ENCODE measurements around the gene CAPN7.

Gene CAPN7

DNA sequence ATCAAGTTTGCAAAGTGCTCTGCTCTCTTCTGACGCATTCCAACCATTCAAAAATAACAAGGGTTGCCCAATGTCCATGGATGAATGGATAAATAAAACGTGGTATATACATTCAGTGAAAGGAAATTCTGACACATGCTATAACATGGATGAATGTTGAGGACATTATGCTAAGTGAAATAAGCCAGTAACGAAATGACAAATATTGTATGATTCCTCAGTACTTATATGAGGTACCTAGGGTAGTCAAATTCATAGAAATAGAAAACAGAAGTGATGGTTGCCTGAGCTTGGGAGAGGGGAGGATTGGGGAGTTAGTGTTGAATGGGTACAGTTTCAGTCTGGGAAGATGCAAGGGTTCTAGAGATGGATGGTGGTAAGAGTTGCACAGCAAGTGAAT lies 92.5 kb downstream of the CAPN7 start:
- H3K27ac ChIP-seq (replicated peaks; ENCODE audit: low read length) = no peak overlapping the region
- no peak overlapping the region for H2AFZ ChIP-seq (ENCODE audit: low read length)
- H3K79me1 ChIP-seq (ENCODE audit: low read depth, low read length) = no peaks in the 10 kb centered on the region
- no peaks in the 10 kb centered on the region for H3K4me1 ChIP-seq (ENCODE audit: control insufficient read depth in 2 of 2, insufficient read depth in 1 of 2, low read depth in 1 of 2, low read length in 2 of 2)
- H3K9me3 ChIP-seq (replicated peaks in 1 of 2; ENCODE audit: control insufficient read depth in 2 of 2, insufficient read depth in 1 of 2, low read depth in 1 of 2, low read length in 2 of 2) = no peaks in the 10 kb centered on the region
- no peak overlapping the region for H3K18ac ChIP-seq (ENCODE audit: low read length)
- H4K91ac ChIP-seq (ENCODE audit: low read depth, low read length, poor library complexity) = no peak overlapping the region
- H3K27me3 ChIP-seq (ENCODE audit: control insufficient read depth in 3 of 3, insufficient read depth in 3 of 3, low read depth in 1 of 3, low read length in 3 of 3) = no peaks in the 10 kb centered on the region
- no peak overlapping the region for H3K9ac ChIP-seq (ENCODE audit: low read depth, low read length, poor library complexity)
- H3K4ac ChIP-seq (ENCODE audit: low read length) = no peak overlapping the region
- H2BK120ac ChIP-seq (ENCODE audit: low read depth, low read length) = no peak overlapping the region
- H3K36me3 ChIP-seq (replicated peaks in 1 of 2; ENCODE audit: control insufficient read depth in 2 of 2, insufficient read depth in 2 of 2, low read length in 2 of 2) = no peaks in the 10 kb centered on the region
- DNase-seq (ENCODE audit: low spot score) = no peak
- H3K23ac ChIP-seq (ENCODE audit: low read depth, low read length, poor library complexity) = no peak overlapping the region
- H3K14ac ChIP-seq (ENCODE audit: low read length) = no peak overlapping the region
- WGBS, 2 donors (ENCODE audit: extremely low coverage in 2 of 2, insufficient read length in 2 of 2, insufficient replicate concordance in 1 of 2) = no CpG with 5 or more reads among the region's 3 CpGs
- H2AK5ac ChIP-seq (ENCODE audit: low read depth, low read length) = no peak overlapping the region
- no peak overlapping the region for H2BK5ac ChIP-seq (ENCODE audit: low read length)
- no peak overlapping the region for H4K8ac ChIP-seq (ENCODE audit: low read depth, low read length)
- H3K4me3 ChIP-seq (ENCODE audit: low read length in 2 of 2) = no peak overlapping the region
- no peak overlapping the region for H3K4me2 ChIP-seq (ENCODE audit: insufficient read depth, low read length, poor library complexity, severe bottlenecking)
- no peak overlapping the region for H2BK15ac ChIP-seq (ENCODE audit: low read length)
- H2BK12ac ChIP-seq (ENCODE audit: low read length) = no peak overlapping the region

DNA sequence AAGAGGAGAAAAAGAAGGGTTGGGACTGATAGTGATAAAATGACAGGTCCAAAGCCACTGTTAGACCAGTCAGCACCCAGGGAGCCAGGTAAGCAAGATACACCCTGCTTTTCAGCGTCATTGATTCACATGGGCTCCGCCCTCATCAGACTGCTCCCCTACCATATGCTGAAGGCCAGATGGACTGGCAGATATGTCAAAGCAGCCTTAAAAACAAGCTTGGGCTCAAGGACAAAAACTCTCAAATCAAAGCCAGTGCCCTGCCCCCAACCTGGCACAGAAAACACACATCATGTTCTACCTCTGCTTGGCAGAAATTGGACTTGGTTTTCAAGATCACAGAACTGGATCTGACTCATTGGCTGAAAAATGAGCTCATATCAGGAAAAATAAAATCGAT lies 93.0 kb downstream of the CAPN7 start:
- Histone ChIP-seq H2BK120ac (ENCODE audit: low read depth, low read length) (no peak overlapping the region), H3K4me1 (ENCODE audit: control insufficient read depth in 2 of 2, insufficient read depth in 1 of 2, low read depth in 1 of 2, low read length in 2 of 2) (no peaks in the 10 kb centered on the region)

DNA sequence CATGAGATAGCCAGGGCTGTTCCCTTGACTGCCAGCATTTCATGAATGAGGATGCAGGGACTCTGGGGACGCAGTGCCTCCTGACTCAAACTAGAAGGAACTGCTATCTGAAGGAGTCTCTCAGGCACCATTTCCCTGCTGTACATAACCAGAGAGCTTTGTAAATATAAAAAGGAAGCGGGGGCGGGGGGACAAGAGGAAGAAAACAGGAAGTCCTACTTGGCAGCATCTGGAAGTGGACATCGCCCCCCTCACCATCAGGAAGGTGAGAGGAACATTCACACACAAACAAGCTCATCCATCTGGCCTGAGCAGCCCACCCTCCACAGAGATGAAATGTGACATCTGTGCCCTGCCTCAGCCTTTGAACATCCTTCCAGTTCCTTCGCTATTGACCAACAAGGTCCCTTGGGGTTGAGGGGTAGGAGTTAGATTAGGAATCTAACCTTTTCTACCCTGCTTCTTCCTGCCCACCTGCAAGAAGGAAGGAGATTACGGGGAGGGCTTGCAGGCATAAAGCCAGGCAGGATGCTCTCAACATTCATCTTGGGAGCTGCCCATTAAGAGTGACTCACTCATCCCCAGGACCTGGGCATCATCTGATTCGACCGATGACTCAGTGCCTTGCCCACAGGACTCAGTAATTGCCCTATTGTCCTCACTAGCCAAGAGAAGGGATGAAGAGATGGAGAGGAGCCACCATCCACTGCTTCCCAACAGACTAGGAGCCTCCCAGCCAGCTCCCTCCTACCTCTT lies 94.5 kb downstream of the CAPN7 start:
- no peak overlapping the region for H3K27ac ChIP-seq (replicated peaks; ENCODE audit: low read length)
- no peaks in the 10 kb centered on the region for H3K36me3 ChIP-seq (replicated peaks in 1 of 2; ENCODE audit: control insufficient read depth in 2 of 2, insufficient read depth in 2 of 2, low read length in 2 of 2)
- peaks cover 0 to 2% of the 10 kb centered on the region in 2 donors for H3K4me1 ChIP-seq (ENCODE audit: control insufficient read depth in 2 of 2, insufficient read depth in 1 of 2, low read depth in 1 of 2, low read length in 2 of 2)
- no peak overlapping the region for H3K9ac ChIP-seq (ENCODE audit: low read depth, low read length, poor library complexity)
- no peak overlapping the region for H3K4me3 ChIP-seq (ENCODE audit: low read length in 2 of 2)
- H4K8ac ChIP-seq (ENCODE audit: low read depth, low read length) = no peak overlapping the region
- H2BK12ac ChIP-seq (ENCODE audit: low read length) = no peak overlapping the region
- WGBS, 2 donors (ENCODE audit: extremely low coverage in 2 of 2, insufficient read length in 2 of 2, insufficient replicate concordance in 1 of 2) = no CpG with 5 or more reads among the region's 8 CpGs
- no peaks in the 10 kb centered on the region for H3K79me1 ChIP-seq (ENCODE audit: low read depth, low read length)
- H2BK5ac ChIP-seq (ENCODE audit: low read length) = no peak overlapping the region
- H2AFZ ChIP-seq (ENCODE audit: low read length) = no peak overlapping the region
- H3K4ac ChIP-seq (ENCODE audit: low read length) = no peak overlapping the region
- H2AK5ac ChIP-seq (ENCODE audit: low read depth, low read length) = no peak overlapping the region
- no peaks in the 10 kb centered on the region for H3K9me3 ChIP-seq (replicated peaks in 1 of 2; ENCODE audit: control insufficient read depth in 2 of 2, insufficient read depth in 1 of 2, low read depth in 1 of 2, low read length in 2 of 2)
- H3K23ac ChIP-seq (ENCODE audit: low read depth, low read length, poor library complexity) = no peak overlapping the region
- H2BK120ac ChIP-seq (ENCODE audit: low read depth, low read length) = no peak overlapping the region
- DNase-seq (ENCODE audit: low spot score) = no peak
- H2BK15ac ChIP-seq (ENCODE audit: low read length) = no peak overlapping the region
- no peak overlapping the region for H3K14ac ChIP-seq (ENCODE audit: low read length)
- no peak overlapping the region for H3K18ac ChIP-seq (ENCODE audit: low read length)
- no peaks in the 10 kb centered on the region for H3K27me3 ChIP-seq (ENCODE audit: control insufficient read depth in 3 of 3, insufficient read depth in 3 of 3, low read depth in 1 of 3, low read length in 3 of 3)
- no peak overlapping the region for H3K4me2 ChIP-seq (ENCODE audit: insufficient read depth, low read length, poor library complexity, severe bottlenecking)
- H4K91ac ChIP-seq (ENCODE audit: low read depth, low read length, poor library complexity) = no peak overlapping the region

More for the DNA sequence above, 93.0 kb downstream of the CAPN7 start:
- H3K18ac ChIP-seq (ENCODE audit: low read length) = no peak overlapping the region
- H3K27me3 ChIP-seq (ENCODE audit: control insufficient read depth in 3 of 3, insufficient read depth in 3 of 3, low read depth in 1 of 3, low read length in 3 of 3) = no peaks in the 10 kb centered on the region
- H3K36me3 ChIP-seq (replicated peaks in 1 of 2; ENCODE audit: control insufficient read depth in 2 of 2, insufficient read depth in 2 of 2, low read length in 2 of 2) = no peaks in the 10 kb centered on the region
- no peaks in the 10 kb centered on the region for H3K9me3 ChIP-seq (replicated peaks in 1 of 2; ENCODE audit: control insufficient read depth in 2 of 2, insufficient read depth in 1 of 2, low read depth in 1 of 2, low read length in 2 of 2)
- no peak overlapping the region for H3K4me3 ChIP-seq (ENCODE audit: low read length in 2 of 2)
- H2BK5ac ChIP-seq (ENCODE audit: low read length) = no peak overlapping the region
- no peak overlapping the region for H2BK12ac ChIP-seq (ENCODE audit: low read length)
- H3K79me1 ChIP-seq (ENCODE audit: low read depth, low read length) = no peaks in the 10 kb centered on the region
- H4K8ac ChIP-seq (ENCODE audit: low read depth, low read length) = no peak overlapping the region
- no peak overlapping the region for H2BK15ac ChIP-seq (ENCODE audit: low read length)
- no peak overlapping the region for H4K91ac ChIP-seq (ENCODE audit: low read depth, low read length, poor library complexity)
- WGBS, 2 donors (ENCODE audit: extremely low coverage in 2 of 2, insufficient read length in 2 of 2, insufficient replicate concordance in 1 of 2) = no CpG with 5 or more reads among the region's 3 CpGs
- no peak for DNase-seq (ENCODE audit: low spot score)
- no peak overlapping the region for H3K27ac ChIP-seq (replicated peaks; ENCODE audit: low read length)
- H3K14ac ChIP-seq (ENCODE audit: low read length) = no peak overlapping the region
- no peak overlapping the region for H3K4me2 ChIP-seq (ENCODE audit: insufficient read depth, low read length, poor library complexity, severe bottlenecking)
- no peak overlapping the region for H2AFZ ChIP-seq (ENCODE audit: low read length)
- H3K4ac ChIP-seq (ENCODE audit: low read length) = no peak overlapping the region
- H2AK5ac ChIP-seq (ENCODE audit: low read depth, low read length) = no peak overlapping the region
- no peak overlapping the region for H3K9ac ChIP-seq (ENCODE audit: low read depth, low read length, poor library complexity)
- no peak overlapping the region for H3K23ac ChIP-seq (ENCODE audit: low read depth, low read length, poor library complexity)

DNA sequence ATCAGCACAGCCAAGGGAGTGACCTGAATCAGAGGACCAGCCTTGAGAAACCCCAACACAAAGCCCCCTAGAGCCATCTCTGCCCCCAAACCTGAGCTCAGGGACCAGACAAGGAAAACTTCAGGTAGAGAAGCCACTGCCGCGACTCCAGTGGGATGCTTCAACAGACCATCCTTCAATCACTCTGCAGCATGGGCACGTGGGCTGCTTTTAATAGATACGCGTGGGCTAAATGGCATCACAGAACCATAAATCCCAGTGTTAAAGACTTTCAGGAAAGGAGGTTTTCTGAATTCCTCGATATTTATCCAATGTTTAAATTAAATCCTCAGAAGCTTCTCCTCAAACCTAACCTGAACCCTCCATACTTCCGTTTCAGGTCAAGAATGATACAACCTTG lies 95.7 kb downstream of the CAPN7 start:
- no peak overlapping the region for H2AFZ ChIP-seq (ENCODE audit: low read length)

More for the DNA sequence above, 95.7 kb downstream of the CAPN7 start:
- Histone ChIP-seq H3K79me1 (ENCODE audit: low read depth, low read length) (no peaks in the 10 kb centered on the region), H3K9ac (ENCODE audit: low read depth, low read length, poor library complexity) (no peak overlapping the region), H3K36me3 (replicated peaks in 1 of 2; ENCODE audit: control insufficient read depth in 2 of 2, insufficient read depth in 2 of 2, low read length in 2 of 2) (no peaks in the 10 kb centered on the region), H3K4me2 (ENCODE audit: insufficient read depth, low read length, poor library complexity, severe bottlenecking) (no peak overlapping the region), H2BK5ac (ENCODE audit: low read length) (no peak overlapping the region), H3K9me3 (replicated peaks in 1 of 2; ENCODE audit: control insufficient read depth in 2 of 2, insufficient read depth in 1 of 2, low read depth in 1 of 2, low read length in 2 of 2) (no peaks in the 10 kb centered on the region), H2BK12ac (ENCODE audit: low read length) (no peak overlapping the region), H4K8ac (ENCODE audit: low read depth, low read length) (no peak overlapping the region), H3K4me1 (ENCODE audit: control insufficient read depth in 2 of 2, insufficient read depth in 1 of 2, low read depth in 1 of 2, low read length in 2 of 2) (peaks cover 0 to 4% of the 10 kb centered on the region in 2 donors), H3K4ac (ENCODE audit: low read length) (no peak overlapping the region), H4K91ac (ENCODE audit: low read depth, low read length, poor library complexity) (no peak overlapping the region), H3K14ac (ENCODE audit: low read length) (no peak overlapping the region), H3K4me3 (ENCODE audit: low read length in 2 of 2) (no peak overlapping the region), H2AK5ac (ENCODE audit: low read depth, low read length) (no peak overlapping the region), H3K18ac (ENCODE audit: low read length) (no peak overlapping the region), H2BK15ac (ENCODE audit: low read length) (no peak overlapping the region), H3K27me3 (ENCODE audit: control insufficient read depth in 3 of 3, insufficient read depth in 3 of 3, low read depth in 1 of 3, low read length in 3 of 3) (no peaks in the 10 kb centered on the region), H3K27ac (replicated peaks; ENCODE audit: low read length) (no peak overlapping the region), H2BK120ac (ENCODE audit: low read depth, low read length) (no peak overlapping the region), H3K23ac (ENCODE audit: low read depth, low read length, poor library complexity) (no peak overlapping the region)
- no CpG with 5 or more reads among the region's 7 CpGs for WGBS, 2 donors (ENCODE audit: extremely low coverage in 2 of 2, insufficient read length in 2 of 2, insufficient replicate concordance in 1 of 2)
- no peak for DNase-seq (ENCODE audit: low spot score)

All from neuronal stem cell (in vitro differentiated cells).